A673 (cell line): ENCODE results near the gene ADAMTSL1. TPM values are rescaled to one million over a fixed set of nuclear protein-coding genes. Genes with fewer than 3 reads are reported as not detected.

Experiments used
- BruUV-seq: library from RNA; stranded (reverse); fragments of 400-500 nt; replicated peaks from 2 replicates; lab custom pipeline; 2021; lab: Mats Ljungman, UMichigan
- CTCF ChIA-PET: fragments of 300-600 bp; sonication (Branson Sonifier 250); formaldehyde crosslinking; loops from one replicate; lab custom pipeline; 2022; ENCODE audit warnings: antibody characterized with exemption; lab: Charles Lee
- POLR2A ChIA-PET: fragments of 300-600 bp; sonication (Branson Sonifier 250); formaldehyde crosslinking; loops from one replicate; lab custom pipeline; 2022; ENCODE audit warnings: antibody characterized with exemption; ENCODE audit not compliant: low non-redundant PET; lab: Charles Lee
- DNase-seq: peaks from one replicate; pipeline ENCODE4 v3.0.0-alpha.2; 2015; ENCODE audit warnings: low spot score
- H3K27ac ChIP-seq: fragments of 200-600 bp; sonication (generic); 2 replicates; pipeline ENCODE4 v1.5.1; 2016; ENCODE audit warnings: mixed run types, low read depth, mild to moderate bottlenecking, mixed read lengths, antibody characterized with exemption, low read length; ENCODE audit not compliant: poor library complexity, severe bottlenecking
- H3K27me3 ChIP-seq: fragments of 200-600 bp; sonication (generic); replicated peaks from 2 replicates; pipeline ENCODE4 v1.6.1; 2017; ENCODE audit warnings: mixed run types, low read depth, mild to moderate bottlenecking, mixed read lengths, antibody characterized with exemption, low read length; ENCODE audit not compliant: insufficient read depth, poor library complexity
- H3K36me3 ChIP-seq: fragments of 200-600 bp; sonication (generic); 2 replicates; pipeline ENCODE4 v1.6.1; 2016; ENCODE audit warnings: mixed run types, mild to moderate bottlenecking, mixed read lengths, antibody characterized with exemption, low read length; ENCODE audit not compliant: insufficient read depth, poor library complexity, severe bottlenecking
- H3K4me1 ChIP-seq: fragments of 200-600 bp; sonication (generic); 2 replicates; pipeline ENCODE4 v1.6.1; 2017; ENCODE audit warnings: mixed run types, mild to moderate bottlenecking, mixed read lengths, antibody characterized with exemption, low read length; ENCODE audit not compliant: insufficient read depth, poor library complexity, severe bottlenecking
- H3K4me3 ChIP-seq: fragments of 200-600 bp; sonication (generic); 2 replicates; pipeline ENCODE4 v1.5.1; 2016; ENCODE audit warnings: low read depth, mixed run types, mild to moderate bottlenecking, mixed read lengths, low read length; ENCODE audit not compliant: poor library complexity, severe bottlenecking
- H3K9me3 ChIP-seq: fragments of 200-600 bp; sonication (generic); 2 replicates; pipeline ENCODE4 v1.6.1; 2016; ENCODE audit warnings: mixed run types, low read depth, mild to moderate bottlenecking, mixed read lengths, antibody characterized with exemption, low read length; ENCODE audit not compliant: poor library complexity, severe bottlenecking
- CTCF ChIP-seq: fragments of 300-800, 200-600 bp; sonication (generic); conservative IDR thresholded peaks from 2 replicates; pipeline ENCODE4 v1.5.1; 2017; ENCODE audit warnings: low read depth, mild to moderate bottlenecking, antibody characterized with exemption, low read length, moderate library complexity, mixed read lengths
- EZH2 ChIP-seq: fragments of 200-600 bp; sonication (generic); IDR thresholded peaks from 2 replicates; pipeline ENCODE4 v1.6.1; 2017; ENCODE audit warnings: borderline replicate concordance, low read depth, mild to moderate bottlenecking, mixed read lengths, antibody characterized with exemption, low read length; ENCODE audit not compliant: poor library complexity, severe bottlenecking
- intact Hi-C: fragments of 100-400 bp; cut with micrococcal nuclease; formaldehyde crosslinking; loops from one replicate; pipeline ENCODE4 v1.10.0; 2022; ENCODE audit not compliant: unreplicated experiment
- total RNA-seq: library from RNA; stranded (reverse); gene quantifications from 2 replicates; pipeline ENCODE4 v1.2.3, GENCODE V29; 2021

Gene ADAMTSL1
- total RNA-seq, 1 experiment from 2014 or later = not detected

- intact Hi-C loops = no loop called here
- no peak for DNase-seq
- Histone ChIP-seq H3K36me3 (no peaks in the 10 kb centered on the region), H3K9me3 (no peaks in the 10 kb centered on the region), H3K4me1 (no peaks in the 10 kb centered on the region), H3K27me3 (no peaks in the 10 kb centered on the region), H3K4me3 (no peak overlapping the region), H3K27ac (no peak overlapping the region)
- POLR2A ChIA-PET = no interaction called here
- TF ChIP-seq EZH2 (no peak), CTCF (no peak)
- CTCF ChIA-PET = no interaction called here
- no TSS peak for BruUV-seq
Observed at GRCh38 chr9:18887546-18887945, 413.6 kb downstream of the ADAMTSL1 start.

GRCh38 chr9:18888290-18888689, 414.3 kb downstream of the ADAMTSL1 start:
- intact Hi-C loops = no loop called here
- Histone ChIP-seq H3K9me3 (no peaks in the 10 kb centered on the region), H3K4me3 (no peak overlapping the region), H3K4me1 (no peaks in the 10 kb centered on the region), H3K27me3 (no peaks in the 10 kb centered on the region), H3K36me3 (no peaks in the 10 kb centered on the region), H3K27ac (no peak overlapping the region)
- TF ChIP-seq CTCF = no peak
- no peak for TF ChIP-seq EZH2
- ChIA-PET POLR2A (no interaction called here), CTCF (no interaction called here)
- no peak for DNase-seq
- BruUV-seq = no TSS peak

GRCh38 chr9:18889550-18889949, 415.6 kb downstream of the ADAMTSL1 start:
- BruUV-seq = no TSS peak
- no peak for TF ChIP-seq CTCF
- no peak for TF ChIP-seq EZH2
- Histone ChIP-seq H3K9me3 (no peaks in the 10 kb centered on the region), H3K27me3 (no peaks in the 10 kb centered on the region), H3K4me3 (no peak overlapping the region), H3K36me3 (no peaks in the 10 kb centered on the region), H3K27ac (no peak overlapping the region), H3K4me1 (no peaks in the 10 kb centered on the region)
- intact Hi-C loops = no loop called here
- ChIA-PET CTCF (no interaction called here), POLR2A (no interaction called here)
- no peak for DNase-seq
